ENCODE results near the gene TTN. TPM values are rescaled to one million over a fixed set of nuclear protein-coding genes. Genes with fewer than 3 reads are reported as not detected.

TTN gene
- total RNA-seq, 3 donors from 2014 or later (not counting 1 experiment from before 2014, with no cell fraction given): 2.5 to 4.2 (median 3.7) TPM

GRCh38 chr2:178589335-178589734 is 217.9 kb downstream of the TTN start:
- no peak for TF ChIP-seq CTCF (IDR thresholded peaks at IDR 0.05)
- Histone ChIP-seq H3K9me3 (ENCODE audit: control insufficient read depth, insufficient read depth, low read length) (no peaks in the 10 kb centered on the region), H3K27ac (ENCODE audit: low read length) (no peak overlapping the region), H3K36me3 (ENCODE audit: control insufficient read depth, insufficient read depth, low read length) (no peaks in the 10 kb centered on the region), H3K27me3 (ENCODE audit: control insufficient read depth, insufficient read depth, low read length) (no peaks in the 10 kb centered on the region), H3K4me3 (ENCODE audit: low read length) (no peak overlapping the region), H3K4me1 (ENCODE audit: control insufficient read depth, insufficient read depth, low read length) (no peaks in the 10 kb centered on the region)
- no peaks in the 10 kb centered on the region for H3K9me3 Mint-ChIP-seq
- ATAC-seq (no peak), DNase-seq (no peak)
- no peak overlapping the region for H3K27ac Mint-ChIP-seq
- 97% methylated on average over 2 of the region's 2 CpGs for WGBS (ENCODE audit: insufficient coverage)
- intact Hi-C loops (cut with micrococcal nuclease): no loop called here
- no peak overlapping the region for H3K4me3 Mint-ChIP-seq
- H3K36me3 Mint-ChIP-seq: no peaks in the 10 kb centered on the region
- H3K4me1 Mint-ChIP-seq: no peaks in the 10 kb centered on the region
- no peaks in the 10 kb centered on the region for H3K27me3 Mint-ChIP-seq (ENCODE audit: low read depth in 2 of 2)

GRCh38 chr2:178584666-178585065 is 222.6 kb downstream of the TTN start:
- no peaks in the 10 kb centered on the region for H3K9me3 ChIP-seq (ENCODE audit: control insufficient read depth, insufficient read depth, low read length)
- ATAC-seq (no peak), DNase-seq (no peak)
- H3K27ac Mint-ChIP-seq: no peak overlapping the region
- no peaks in the 10 kb centered on the region for H3K4me1 Mint-ChIP-seq
- H3K4me1 ChIP-seq (ENCODE audit: control insufficient read depth, insufficient read depth, low read length): no peaks in the 10 kb centered on the region
- H3K27ac ChIP-seq (ENCODE audit: low read length): no peak overlapping the region
- H3K36me3 Mint-ChIP-seq: no peaks in the 10 kb centered on the region
- peaks cover 4% of the 10 kb centered on the region for H3K36me3 ChIP-seq (ENCODE audit: control insufficient read depth, insufficient read depth, low read length)
- H3K27me3 Mint-ChIP-seq (ENCODE audit: low read depth in 2 of 2): no peaks in the 10 kb centered on the region
- H3K9me3 Mint-ChIP-seq: no peaks in the 10 kb centered on the region
- no peaks in the 10 kb centered on the region for H3K27me3 ChIP-seq (ENCODE audit: control insufficient read depth, insufficient read depth, low read length)
- intact Hi-C loops (cut with micrococcal nuclease): no loop called here
- H3K4me3 ChIP-seq (ENCODE audit: low read length): no peak overlapping the region
- H3K4me3 Mint-ChIP-seq: no peak overlapping the region
- 95% methylated on average over 10 of the region's 10 CpGs for WGBS (ENCODE audit: insufficient coverage)
- no peak for TF ChIP-seq CTCF (IDR thresholded peaks at IDR 0.05)

GRCh38 chr2:178579006-178579405 is 228.2 kb downstream of the TTN start:
- Mint-ChIP-seq H3K36me3 (peaks cover 23% of the 10 kb centered on the region), H3K9me3 (no peaks in the 10 kb centered on the region), H3K27me3 (ENCODE audit: low read depth in 2 of 2) (no peaks in the 10 kb centered on the region), H3K4me3 (no peak overlapping the region), H3K27ac (no peak overlapping the region), H3K4me1 (no peaks in the 10 kb centered on the region)
- Histone ChIP-seq H3K4me1 (ENCODE audit: control insufficient read depth, insufficient read depth, low read length) (no peaks in the 10 kb centered on the region), H3K9me3 (ENCODE audit: control insufficient read depth, insufficient read depth, low read length) (peaks cover 3% of the 10 kb centered on the region), H3K27ac (ENCODE audit: low read length) (no peak overlapping the region), H3K36me3 (ENCODE audit: control insufficient read depth, insufficient read depth, low read length) (peaks cover 13% of the 10 kb centered on the region), H3K27me3 (ENCODE audit: control insufficient read depth, insufficient read depth, low read length) (no peaks in the 10 kb centered on the region), H3K4me3 (ENCODE audit: low read length) (no peak overlapping the region)
- intact Hi-C loops (cut with micrococcal nuclease): no loop called here
- 98% methylated on average over 3 of the region's 3 CpGs for WGBS (ENCODE audit: insufficient coverage)
- DNase-seq (no peak), ATAC-seq (no peak)
- no peak for TF ChIP-seq CTCF (IDR thresholded peaks at IDR 0.05)

GRCh38 chr2:178574789-178575188 is 232.4 kb downstream of the TTN start:
- H3K27me3 ChIP-seq (ENCODE audit: control insufficient read depth, insufficient read depth, low read length): no peaks in the 10 kb centered on the region
- Mint-ChIP-seq H3K27me3 (ENCODE audit: low read depth in 2 of 2) (no peaks in the 10 kb centered on the region), H3K9me3 (peaks cover 2 to 5% of the 10 kb centered on the region in 2 donors), H3K36me3 (peaks cover 47% of the 10 kb centered on the region), H3K27ac (no peak overlapping the region), H3K4me1 (no peaks in the 10 kb centered on the region), H3K4me3 (no peak overlapping the region)
- no peak for TF ChIP-seq CTCF (IDR thresholded peaks at IDR 0.05)
- WGBS (ENCODE audit: insufficient coverage): 92% methylated on average over 7 of the region's 7 CpGs
- H3K9me3 ChIP-seq (ENCODE audit: control insufficient read depth, insufficient read depth, low read length): peaks cover 7% of the 10 kb centered on the region
- no peaks in the 10 kb centered on the region for H3K4me1 ChIP-seq (ENCODE audit: control insufficient read depth, insufficient read depth, low read length)
- no peak overlapping the region for H3K27ac ChIP-seq (ENCODE audit: low read length)
- intact Hi-C loops (cut with micrococcal nuclease): no loop called here
- ATAC-seq: no peak
- peaks cover 12% of the 10 kb centered on the region for H3K36me3 ChIP-seq (ENCODE audit: control insufficient read depth, insufficient read depth, low read length)
- H3K4me3 ChIP-seq (ENCODE audit: low read length): no peak overlapping the region
- no peak for DNase-seq
